ENCODE data around the gene PMEPA1.

PMEPA1 gene, protein sequence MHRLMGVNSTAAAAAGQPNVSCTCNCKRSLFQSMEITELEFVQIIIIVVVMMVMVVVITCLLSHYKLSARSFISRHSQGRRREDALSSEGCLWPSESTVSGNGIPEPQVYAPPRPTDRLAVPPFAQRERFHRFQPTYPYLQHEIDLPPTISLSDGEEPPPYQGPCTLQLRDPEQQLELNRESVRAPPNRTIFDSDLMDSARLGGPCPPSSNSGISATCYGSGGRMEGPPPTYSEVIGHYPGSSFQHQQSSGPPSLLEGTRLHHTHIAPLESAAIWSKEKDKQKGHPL

DNA sequence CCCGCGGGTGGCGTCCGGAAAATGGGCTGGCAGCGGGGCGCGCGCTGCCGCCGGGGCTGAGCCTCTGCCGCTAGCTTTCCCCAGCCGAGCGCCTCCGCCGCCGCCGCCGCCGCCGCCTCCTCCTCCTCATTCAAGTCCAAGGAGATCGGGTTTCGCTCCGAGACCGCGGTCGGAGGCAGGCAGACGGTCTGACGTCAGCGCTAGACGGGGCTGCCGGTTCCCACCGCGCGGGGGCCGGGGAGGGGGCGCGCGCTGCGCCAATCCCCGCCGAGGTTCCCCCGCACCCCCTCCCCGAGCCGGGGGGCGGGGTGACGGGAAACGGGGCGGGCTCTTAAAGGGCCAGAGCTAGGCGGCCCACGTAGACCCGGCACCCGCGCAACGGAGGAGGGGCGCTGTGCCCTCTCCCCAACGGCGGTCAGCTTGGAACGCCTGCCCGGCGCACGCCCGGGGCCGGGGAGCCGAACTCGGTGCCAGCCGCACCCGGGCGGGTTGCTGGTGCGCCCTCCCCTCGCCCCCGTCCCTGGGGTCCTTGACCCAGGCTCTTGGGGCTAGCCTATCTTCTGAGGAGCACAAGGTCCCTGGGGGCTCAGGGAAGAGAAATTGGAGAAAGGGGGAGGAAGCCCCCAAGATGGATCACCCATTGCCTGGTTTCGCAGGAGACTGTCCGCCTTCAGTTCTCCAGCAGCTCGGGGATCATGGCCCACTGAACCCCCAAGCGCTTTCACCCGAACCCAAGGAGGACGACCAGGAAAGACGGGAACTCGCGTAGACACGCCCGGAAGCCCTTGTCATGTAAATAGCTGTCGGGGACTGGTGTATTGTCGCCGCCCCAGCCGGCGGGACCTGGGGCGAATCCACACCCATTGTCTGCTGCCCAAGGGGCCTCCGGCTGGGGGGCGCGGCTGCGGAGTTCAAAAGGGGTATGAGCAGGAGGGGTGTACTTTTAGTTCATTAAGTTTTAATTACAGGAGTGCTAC is at the start of gene PMEPA1:
PMEPA1 (minus strand) TSS at position 193 of the 977 bp plus-strand sequence. CDS start 433 bp downstream, outside the sequence.
- DNase-seq = peak; percentile 91 to 94 (median 92)

DNA sequence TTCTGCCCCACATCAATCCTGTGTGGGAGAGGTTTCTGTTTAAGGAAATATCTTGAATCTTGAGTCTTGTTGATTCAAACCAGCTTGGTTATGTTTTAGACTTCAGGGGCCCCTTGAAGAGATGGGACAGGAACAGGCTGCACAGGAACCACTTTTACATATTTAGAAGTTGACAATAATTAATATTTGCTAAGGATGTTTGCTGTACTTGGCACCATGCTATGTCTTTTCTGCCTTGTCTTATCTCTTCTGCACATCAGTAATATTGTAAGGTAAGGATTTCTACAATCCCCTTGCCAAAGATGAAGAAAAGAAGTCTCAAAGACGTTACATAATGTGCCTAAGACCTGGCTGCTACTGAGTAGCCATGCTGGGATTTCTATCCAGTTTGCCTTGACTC is 48.0 kb upstream of the PMEPA1 start:
- DNase-seq = no peak

DNA sequence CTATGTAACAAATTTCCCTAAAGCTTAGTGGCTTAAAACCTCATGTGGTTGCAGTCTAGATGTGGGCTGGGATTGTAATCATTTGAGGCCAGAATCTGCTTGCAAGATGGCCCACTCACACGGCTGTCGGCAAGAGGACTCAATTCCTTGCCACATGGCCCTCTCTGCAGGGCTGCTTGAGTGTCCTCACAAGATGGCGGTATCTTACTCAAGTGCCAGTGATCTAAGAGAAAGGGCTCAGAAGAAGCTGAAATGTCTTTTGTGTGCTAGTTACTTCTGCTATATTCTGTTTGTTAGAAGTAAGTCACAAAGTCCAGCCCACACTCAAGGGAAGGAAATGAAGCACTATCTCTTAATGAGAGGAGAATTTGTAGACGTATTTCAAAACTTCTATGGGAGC is 47.1 kb upstream of the PMEPA1 start:
- DNase-seq = no peak

DNA sequence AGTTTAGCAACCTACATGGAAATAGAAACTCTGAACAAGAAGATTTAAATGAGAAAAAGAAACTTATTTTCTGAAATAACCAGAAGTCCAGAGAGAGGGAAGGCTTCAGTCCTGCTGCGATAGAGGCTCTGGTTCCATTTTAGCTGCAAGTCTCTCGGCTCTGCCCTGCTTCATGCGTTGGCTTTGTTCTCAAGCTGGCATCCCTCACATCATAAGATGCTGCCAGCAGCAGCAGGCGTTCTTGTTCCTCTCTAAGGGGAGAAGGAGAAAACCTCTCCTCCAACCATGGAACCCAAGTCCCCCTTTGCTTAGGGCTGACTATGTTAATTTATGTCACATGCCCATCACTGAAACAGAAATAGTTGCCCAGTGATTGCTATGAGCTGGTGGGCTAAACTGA is 46.4 kb upstream of the PMEPA1 start:
- no peak for DNase-seq

DNA sequence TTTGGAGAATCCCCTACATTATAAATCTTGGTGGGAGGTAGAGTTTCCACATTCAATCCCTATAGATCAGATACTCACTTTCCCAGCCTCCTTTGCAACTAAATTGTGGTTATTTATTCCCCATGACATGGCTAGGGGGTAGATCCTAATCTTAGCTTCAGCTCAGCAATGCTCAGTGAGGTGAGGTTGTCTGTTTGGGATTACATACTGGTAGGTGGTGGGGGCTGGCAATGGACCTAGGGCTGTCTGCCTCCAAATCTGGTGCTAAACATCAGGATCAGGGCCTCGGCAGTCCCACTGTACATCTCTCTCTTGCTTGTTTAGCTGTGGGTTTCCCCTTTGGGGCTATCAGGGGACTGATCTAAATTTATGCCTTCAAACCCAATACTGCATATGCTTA is 45.8 kb upstream of the PMEPA1 start:
- DNase-seq = no peak

DNA sequence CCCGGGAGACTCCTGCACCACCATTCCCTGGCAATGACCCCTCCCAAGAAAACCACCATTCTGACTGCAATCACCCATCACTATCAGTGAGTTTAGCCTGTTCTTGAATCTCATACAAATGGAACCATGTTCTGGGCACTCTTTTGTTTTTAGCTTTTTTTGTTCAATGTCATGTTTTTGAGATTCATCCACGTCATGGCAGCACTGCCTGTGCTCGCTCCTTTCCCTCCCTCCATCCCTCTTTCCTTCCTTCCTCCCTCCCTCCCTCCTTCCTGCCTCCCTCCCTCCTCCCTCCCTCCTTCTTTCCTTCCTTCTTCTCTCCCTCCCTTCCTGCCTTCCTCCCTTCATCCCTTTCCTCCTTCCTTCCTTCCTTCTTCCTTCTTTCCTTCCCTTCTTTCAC is 44.4 kb upstream of the PMEPA1 start:
- DNase-seq = no peak

DNA sequence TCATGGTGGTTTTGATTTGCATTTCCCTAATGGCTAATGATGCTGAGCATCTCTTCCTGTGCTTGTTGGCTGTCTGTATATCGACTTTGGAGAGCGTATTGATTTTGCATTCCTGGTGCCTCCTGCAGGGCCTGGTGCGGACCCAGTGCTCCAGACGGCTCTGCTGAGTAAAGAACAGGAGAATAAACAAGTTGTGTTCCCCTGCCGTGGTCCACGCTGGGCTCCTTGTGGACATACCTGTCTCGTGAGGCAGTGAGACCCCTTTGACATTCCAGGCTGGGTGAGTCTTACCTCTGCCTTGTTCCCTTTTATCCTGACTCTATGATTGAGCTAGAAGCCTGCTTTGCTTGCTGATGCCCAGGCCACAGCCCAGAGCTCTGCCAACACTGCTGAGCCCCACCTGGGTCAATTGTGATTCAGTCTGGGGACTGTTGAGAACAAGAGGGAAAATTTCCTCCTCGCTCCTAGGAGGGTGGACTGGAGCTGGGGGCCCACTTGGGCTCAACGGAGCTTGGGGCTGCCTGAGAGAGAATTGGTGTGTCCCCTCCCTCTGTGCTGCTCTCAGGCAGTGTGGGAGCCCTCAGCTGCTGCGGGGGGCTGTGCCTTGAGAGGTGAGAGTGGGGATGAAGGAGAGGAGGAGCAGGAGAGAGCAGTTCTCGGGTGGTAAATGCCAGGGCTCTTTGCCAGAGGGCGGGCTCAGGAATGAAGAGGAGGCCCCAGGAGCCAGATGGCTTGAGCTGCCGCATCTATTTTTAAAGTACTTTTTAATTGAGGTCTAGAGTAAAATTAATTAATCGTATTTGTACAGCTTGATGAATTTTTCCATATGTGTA is 43.7 kb upstream of the PMEPA1 start:
- DNase-seq = no peak

DNA sequence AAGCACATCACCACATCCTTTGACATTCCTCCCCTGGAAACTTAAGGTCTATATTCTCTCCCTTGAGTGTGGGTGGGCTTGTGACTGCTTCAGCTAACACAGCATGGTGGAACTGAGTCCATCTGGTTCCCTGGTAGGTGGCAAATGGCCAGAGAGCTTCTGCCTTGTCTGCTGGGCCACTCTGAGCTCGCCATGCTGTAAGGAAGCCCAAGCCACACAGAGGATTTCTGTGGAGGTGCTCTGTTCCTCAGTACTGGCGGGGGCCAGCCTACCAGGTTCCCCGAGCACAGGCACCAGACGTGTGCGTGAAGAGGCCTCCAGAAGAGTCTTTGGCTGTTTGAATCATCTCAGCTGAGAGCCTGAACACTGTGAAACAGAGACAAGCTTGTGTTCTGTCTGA is 41.6 kb upstream of the PMEPA1 start:
- no peak for DNase-seq

DNA sequence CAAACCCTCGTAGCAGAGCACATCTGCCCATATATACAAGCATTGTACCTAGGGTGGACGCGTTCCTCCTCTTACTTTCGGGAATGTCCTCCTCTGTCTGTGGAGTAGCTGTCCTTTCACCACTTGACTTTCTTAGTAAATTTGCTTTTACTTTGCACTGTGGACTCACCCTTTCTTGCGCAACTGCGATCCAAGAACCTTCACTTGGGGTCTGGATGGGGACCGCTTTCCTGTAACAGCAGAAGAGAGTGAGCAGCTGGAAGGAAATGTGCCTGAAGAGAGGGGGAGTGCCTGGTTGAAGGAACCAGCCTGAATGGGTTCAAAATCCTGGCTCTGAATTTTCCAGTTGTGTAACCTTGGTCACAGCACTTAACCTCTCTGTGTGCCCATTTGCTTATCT is 40.1 kb upstream of the PMEPA1 start:
- DNase-seq = no peak

DNA sequence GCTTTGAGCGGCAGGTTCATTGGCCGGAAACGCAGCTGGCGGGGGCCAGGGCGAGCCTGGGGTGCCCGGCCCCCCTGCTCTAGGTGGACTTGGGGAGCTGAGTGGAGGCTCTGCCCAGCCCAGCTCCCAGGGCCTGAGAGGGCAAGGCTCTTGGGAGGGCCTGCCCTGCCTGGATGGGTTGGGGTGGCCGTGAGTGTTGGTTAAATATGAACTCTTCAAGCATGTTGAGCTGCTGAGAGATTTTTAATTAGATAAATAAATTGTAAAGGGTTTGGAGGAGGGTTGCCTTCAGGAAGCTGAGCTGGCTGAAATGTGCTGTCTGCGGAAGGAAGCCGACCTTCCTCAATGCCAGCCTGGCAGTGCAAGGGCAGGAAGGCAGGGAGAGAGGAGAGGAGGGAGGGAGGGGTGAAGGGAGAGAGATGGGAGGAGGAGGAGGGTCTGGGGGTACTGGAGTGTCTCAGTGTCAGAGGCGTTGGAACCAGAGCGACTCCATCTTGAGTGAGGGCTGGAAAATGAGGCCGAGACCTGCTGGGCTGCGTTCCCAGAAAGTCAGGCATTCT is 39.4 kb upstream of the PMEPA1 start:
- DNase-seq = no peak

DNA sequence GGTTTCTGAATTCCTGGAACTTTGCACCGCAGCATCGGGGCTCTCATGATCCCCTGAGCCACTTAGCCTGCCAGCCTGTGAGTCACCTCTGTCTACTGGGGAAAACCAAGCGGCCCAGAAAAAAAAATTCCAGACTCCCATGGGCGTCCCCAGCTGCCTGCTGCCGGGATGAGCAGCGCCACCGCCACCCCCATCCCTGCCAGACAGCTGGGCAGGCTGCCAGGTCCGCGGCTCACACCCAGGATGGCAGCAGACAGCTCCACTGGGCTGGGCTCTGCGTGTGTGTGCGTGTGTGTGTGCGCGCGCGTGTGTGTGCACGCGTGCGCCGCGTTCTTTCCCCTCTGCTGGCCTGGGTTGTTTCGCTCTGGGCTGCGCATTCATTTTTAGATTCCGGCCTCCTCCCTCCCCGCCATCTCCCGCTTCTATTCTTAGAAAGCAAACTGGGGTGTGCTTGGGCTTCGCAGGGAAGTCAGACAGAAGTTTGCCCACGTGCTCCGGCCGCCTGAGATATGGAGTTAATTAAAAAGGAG is 38.9 kb upstream of the PMEPA1 start:
- peak; percentile 19 to 52 (median 36) for DNase-seq

DNA sequence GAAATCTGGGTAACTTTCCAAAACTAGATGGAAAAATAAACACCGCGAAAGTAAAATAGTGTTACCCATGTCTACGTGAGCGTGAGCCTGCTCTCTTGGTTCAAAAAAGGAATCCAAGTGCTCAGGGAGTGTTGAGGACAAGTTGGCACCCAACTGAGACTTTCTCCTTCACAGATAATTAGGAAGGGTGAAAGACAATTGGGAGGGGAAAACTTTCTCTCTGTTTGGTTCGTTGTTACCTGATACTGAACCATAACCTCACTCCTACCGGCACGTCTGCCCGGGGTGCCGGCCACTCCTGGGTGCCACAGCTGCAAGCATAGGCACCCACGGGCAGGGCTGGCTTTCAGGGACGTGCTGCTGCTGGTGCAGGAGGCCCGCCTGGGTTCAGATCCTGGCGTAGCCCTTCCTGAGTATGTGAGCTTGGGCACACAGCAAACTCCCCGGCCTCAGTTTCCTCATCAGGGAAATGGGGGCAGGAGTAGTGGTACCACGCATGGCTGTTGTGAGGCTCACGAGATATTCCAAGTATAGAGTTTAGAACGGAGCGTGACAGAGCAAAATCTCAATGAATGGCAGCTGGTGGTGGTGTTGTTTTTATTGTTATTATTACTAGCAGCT is 38.2 kb upstream of the PMEPA1 start:
- peak in 1 of 6 experiments; percentile 15 for DNase-seq

DNA sequence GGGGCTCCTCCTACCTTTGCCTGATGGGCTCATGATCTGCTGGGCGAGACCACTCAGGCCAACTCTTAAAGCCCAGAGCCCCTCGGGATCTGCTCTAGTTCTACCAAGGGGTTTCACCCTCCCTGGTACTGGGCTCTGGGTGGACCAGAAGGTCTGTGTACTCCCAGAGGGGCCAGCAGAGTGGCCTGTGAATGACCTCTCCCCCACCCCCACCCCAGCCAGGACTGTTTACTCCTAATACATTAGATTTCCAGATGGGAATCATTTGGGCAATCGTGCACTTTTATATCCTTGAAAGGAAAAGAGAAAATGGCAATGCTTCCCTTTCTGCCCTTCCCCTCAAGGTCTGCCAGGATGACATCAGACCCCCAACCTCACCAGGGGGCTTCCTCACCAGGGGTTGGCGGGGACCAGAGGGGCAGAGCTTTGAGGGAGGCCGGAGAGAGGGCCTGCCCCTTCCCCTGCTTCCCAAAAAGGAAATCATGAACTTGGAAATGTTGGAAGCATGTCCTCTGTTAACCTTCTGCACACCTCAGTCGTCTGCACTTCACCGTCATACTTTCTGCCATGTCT is 37.1 kb upstream of the PMEPA1 start:
- no peak for DNase-seq

DNA sequence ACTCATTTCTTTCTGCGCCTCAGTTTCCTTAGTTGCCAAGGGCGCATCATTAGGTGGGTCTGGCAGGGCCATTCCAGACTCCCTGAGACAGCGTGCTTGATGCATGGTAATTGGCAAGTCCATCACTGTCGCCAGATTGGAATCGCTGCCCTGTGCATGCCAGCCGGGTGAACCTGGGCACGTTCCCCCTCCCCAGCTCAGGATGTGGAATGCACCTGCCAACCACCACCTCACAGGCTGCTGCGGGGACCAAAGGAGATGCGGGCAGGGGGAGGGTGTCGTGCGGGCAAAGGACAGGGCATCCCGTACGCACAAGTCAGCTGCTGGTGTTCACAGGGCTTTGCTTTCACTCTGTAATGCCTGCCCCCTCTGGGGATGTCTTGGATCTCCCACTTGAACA is 36.4 kb upstream of the PMEPA1 start:
- no peak for DNase-seq

DNA sequence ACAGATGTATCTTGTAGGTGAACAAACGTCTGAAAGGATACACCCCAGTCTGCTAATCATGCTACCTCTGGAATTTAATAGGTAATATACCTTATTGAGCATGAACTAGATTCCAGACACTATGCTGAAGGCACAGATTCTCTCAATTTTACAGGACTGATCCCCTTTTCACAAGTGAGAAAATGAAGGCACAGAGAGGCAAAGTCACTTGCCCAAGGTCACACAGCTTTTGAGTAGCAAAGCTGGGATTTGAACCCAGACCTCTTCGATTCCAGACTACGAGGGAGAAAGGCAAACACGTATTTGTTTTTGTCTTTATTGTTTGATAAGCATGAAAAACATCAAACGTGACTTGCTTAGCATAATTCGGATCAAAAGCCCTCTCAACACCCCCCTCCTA is 34.4 kb upstream of the PMEPA1 start:
- no peak for DNase-seq

DNA sequence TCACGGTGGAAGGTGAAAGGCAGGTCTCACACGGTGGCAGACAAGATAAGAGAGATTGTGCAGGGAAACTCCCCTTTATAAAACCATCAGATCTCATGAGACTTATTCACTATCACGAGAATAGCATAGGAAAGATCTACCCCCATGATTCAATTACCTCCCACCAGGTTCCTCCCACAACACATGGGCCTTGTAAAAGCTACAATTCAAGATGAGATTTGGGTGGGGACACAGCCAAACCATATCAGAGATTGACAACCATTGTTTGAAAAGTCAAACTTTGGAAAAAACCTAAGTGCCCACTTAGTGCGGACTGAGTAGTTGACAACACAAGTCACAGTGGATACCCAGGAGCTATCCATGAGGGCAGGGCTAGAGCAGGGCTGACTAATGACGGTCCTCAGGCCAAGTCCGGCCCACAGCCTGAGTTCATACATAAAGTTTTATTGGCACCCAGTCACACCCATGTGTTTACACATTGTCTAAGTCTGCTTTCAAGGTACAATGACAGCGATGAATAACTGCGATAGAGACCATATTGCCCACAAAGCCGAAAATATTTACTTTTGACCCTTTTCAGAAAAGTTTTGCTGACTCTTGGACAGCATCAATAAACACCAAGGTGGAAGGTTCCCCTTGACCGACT is 33.8 kb upstream of the PMEPA1 start:
- no peak for DNase-seq

DNA sequence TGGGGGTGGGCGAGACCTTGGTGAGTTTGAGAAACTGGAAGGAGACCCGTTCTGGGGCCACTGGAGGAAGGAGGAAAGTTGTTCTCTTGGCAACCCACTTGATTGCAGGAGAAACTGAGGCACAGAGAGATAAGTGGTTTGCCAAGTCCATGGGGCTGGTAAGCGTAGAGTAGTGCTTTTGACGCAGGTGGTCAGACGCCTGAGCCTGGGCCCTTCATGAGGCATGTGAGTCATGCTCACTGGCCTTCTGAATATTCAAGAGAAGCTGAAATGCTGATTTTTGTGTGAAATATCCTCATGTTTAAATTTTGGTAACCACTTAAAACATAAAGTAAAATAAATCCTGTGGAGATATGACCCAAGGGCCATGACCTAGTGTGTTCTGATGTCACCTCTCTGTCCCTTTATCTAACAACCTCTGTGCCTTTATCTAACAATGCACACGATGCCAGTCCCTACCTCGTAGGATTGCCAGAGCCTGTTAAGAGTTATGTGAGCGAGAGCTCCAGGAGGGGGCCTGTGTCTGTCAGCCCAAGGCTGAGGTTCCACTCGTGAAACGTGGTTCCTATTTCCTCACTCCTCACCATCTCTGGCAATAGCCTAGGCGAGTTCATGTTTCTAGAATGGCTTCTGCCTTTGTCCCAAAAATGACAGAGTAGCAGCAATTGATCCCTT is 32.8 kb upstream of the PMEPA1 start:
- DNase-seq = no peak

DNA sequence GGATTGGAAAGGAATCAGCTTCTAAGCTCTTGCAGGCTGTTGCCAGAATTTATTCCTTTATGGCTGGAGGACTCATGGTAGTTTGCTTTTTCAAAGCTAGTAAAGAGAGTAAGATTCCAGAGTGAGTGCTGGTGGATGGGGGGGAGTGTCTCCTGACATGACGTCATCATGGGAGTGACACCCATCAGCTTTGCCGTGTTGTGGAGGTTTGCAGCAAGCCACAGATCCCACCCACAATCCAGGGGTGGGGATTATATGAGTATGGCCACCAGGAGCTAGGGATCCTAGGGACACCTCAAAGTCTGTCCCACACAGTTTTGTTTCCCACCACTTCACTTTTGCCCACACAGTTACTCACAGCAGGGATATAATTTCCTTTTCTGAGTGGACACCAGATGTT is 28.7 kb upstream of the PMEPA1 start:
- DNase-seq = no peak

DNA sequence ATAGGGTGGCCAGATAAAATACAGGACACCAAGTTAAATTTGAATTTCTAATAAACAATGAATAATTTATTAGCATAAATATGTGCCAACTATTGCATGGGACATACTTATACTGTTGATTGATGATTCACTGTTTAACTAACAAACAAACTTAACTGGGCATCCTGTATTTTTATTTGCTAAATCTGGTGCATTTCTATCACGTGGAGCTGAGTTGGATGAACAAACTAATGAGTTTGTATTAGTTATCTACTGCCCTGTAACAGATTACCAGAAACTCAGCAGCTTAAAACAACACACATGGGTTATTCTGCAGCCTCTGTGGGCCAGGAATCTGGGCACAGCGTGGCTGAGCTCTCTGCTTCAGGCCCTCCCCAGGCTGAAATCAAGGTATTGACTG is 28.2 kb upstream of the PMEPA1 start:
- no peak for DNase-seq

DNA sequence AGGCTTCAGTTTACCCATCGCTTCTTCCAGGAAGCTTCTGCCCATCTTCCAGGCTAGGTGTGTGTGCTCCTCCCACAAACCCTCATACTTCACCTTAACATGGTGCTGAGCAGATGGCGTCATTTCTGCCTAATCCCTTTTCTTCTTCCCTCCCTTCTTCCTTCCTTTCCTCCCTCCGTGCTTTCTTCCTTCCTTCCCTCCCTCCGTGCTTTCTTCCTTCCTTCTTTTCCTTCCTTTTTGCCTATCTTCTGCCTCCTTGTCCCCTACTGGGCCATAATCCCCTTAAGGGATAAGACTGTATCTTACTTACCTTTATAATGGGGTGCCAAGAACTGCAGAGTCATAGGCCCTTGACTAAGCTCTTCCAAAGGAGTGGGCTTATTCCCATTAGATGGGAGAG is 27.5 kb upstream of the PMEPA1 start:
- DNase-seq = no peak

Data from stimulated activated naive CD4-positive, alpha-beta T cell (primary cell).